ENCODE measurements around the gene OLFML2B.

The OLFML2B gene

GRCh38 chr1:161998811-161999210 lies 24.9 kb downstream of the OLFML2B start:
- H3K36me3 ChIP-seq (ENCODE audit: control insufficient read depth, low read length): no peaks in the 10 kb centered on the region
- no peaks in the 10 kb centered on the region for H3K4me1 ChIP-seq (ENCODE audit: control insufficient read depth, low read length)
- H3K4me2 ChIP-seq (ENCODE audit: low read length): no peak overlapping the region
- no peaks in the 10 kb centered on the region for H3F3A ChIP-seq (ENCODE audit: control insufficient read depth, insufficient read depth)
- no peaks in the 10 kb centered on the region for H3K9me2 ChIP-seq (replicated peaks; ENCODE audit: control insufficient read depth, low read length)
- H4K20me1 ChIP-seq (ENCODE audit: control insufficient read depth, insufficient read depth, low read depth, low read length): no peaks in the 10 kb centered on the region
- no peak overlapping the region for H3K27ac ChIP-seq (ENCODE audit: low read depth, low read length)
- no peaks in the 10 kb centered on the region for H3K79me2 ChIP-seq (ENCODE audit: control insufficient read depth, low read length)
- H3K27me3 ChIP-seq (ENCODE audit: control insufficient read depth, low read length): peaks cover 2% of the 10 kb centered on the region; the same call in 1 of the 2 replicates
- H3K9me3 ChIP-seq (ENCODE audit: control insufficient read depth, insufficient read depth, low read length): no peaks in the 10 kb centered on the region
- TF ChIP-seq, protein P1, sequence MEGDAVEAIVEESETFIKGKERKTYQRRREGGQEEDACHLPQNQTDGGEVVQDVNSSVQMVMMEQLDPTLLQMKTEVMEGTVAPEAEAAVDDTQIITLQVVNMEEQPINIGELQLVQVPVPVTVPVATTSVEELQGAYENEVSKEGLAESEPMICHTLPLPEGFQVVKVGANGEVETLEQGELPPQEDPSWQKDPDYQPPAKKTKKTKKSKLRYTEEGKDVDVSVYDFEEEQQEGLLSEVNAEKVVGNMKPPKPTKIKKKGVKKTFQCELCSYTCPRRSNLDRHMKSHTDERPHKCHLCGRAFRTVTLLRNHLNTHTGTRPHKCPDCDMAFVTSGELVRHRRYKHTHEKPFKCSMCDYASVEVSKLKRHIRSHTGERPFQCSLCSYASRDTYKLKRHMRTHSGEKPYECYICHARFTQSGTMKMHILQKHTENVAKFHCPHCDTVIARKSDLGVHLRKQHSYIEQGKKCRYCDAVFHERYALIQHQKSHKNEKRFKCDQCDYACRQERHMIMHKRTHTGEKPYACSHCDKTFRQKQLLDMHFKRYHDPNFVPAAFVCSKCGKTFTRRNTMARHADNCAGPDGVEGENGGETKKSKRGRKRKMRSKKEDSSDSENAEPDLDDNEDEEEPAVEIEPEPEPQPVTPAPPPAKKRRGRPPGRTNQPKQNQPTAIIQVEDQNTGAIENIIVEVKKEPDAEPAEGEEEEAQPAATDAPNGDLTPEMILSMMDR (IDR thresholded peaks at IDR 0.05; ENCODE audit: low read depth, low read length, poor library complexity, severe bottlenecking): no peak
- TF ChIP-seq EZH2phosphoT487 (IDR thresholded peaks at IDR 0.05; ENCODE audit: borderline replicate concordance, low read length): no peak
- H3K4me3 ChIP-seq (ENCODE audit: low read length): no peak overlapping the region

GRCh38 chr1:161997152-161997551 lies 26.5 kb downstream of the OLFML2B start:
- no peak overlapping the region for H3K4me3 ChIP-seq (ENCODE audit: low read length)
- no peaks in the 10 kb centered on the region for H3F3A ChIP-seq (ENCODE audit: control insufficient read depth, insufficient read depth)
- H3K4me2 ChIP-seq (ENCODE audit: low read length): no peak overlapping the region
- H3K79me2 ChIP-seq (ENCODE audit: control insufficient read depth, low read length): no peaks in the 10 kb centered on the region
- H4K20me1 ChIP-seq (ENCODE audit: control insufficient read depth, insufficient read depth, low read depth, low read length): no peaks in the 10 kb centered on the region
- TF ChIP-seq, protein P1 (IDR thresholded peaks at IDR 0.05; ENCODE audit: low read depth, low read length, poor library complexity, severe bottlenecking): no peak
- no peaks in the 10 kb centered on the region for H3K27me3 ChIP-seq (ENCODE audit: control insufficient read depth, low read length)
- H3K36me3 ChIP-seq (ENCODE audit: control insufficient read depth, low read length): no peaks in the 10 kb centered on the region
- no peaks in the 10 kb centered on the region for H3K9me3 ChIP-seq (ENCODE audit: control insufficient read depth, insufficient read depth, low read length)
- H3K9me2 ChIP-seq (replicated peaks; ENCODE audit: control insufficient read depth, low read length): no peaks in the 10 kb centered on the region
- H3K27ac ChIP-seq (ENCODE audit: low read depth, low read length): no peak overlapping the region
- H3K4me1 ChIP-seq (ENCODE audit: control insufficient read depth, low read length): no peaks in the 10 kb centered on the region

DNA sequence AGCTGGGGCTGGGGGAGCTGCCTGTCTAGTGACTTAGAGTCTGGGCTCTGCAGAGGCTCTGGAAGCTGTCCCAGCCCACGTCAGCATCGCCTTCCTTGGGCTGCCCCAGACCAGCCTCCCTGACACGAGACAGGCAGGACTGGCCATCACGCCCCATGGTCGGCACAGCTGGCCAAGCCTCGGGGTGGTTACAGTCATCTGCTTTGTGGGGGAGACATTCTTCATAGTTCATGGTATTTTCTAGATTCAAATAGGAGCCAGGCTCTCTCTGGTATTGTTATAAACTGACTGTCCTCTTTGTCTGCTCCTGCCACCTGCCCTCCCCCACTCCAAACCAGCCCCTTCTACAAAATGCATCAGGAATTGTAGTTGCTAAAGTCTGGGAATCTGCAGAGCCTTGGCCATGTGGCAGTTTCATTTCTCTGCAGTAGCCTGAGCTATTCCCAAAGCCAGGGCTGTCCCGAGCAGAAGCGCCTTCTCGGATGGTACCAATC lies 29.4 kb downstream of the OLFML2B start:
- H3K9me2 ChIP-seq (replicated peaks; ENCODE audit: control insufficient read depth, low read length): no peaks in the 10 kb centered on the region
- TF ChIP-seq, protein P1 (IDR thresholded peaks at IDR 0.05; ENCODE audit: low read depth, low read length, poor library complexity, severe bottlenecking): no peak
- TF ChIP-seq EZH2phosphoT487 (IDR thresholded peaks at IDR 0.05; ENCODE audit: borderline replicate concordance, low read length): no peak
- H3F3A ChIP-seq (ENCODE audit: control insufficient read depth, insufficient read depth): no peaks in the 10 kb centered on the region
- no peak overlapping the region for H3K4me3 ChIP-seq (ENCODE audit: low read length)
- no peak overlapping the region for H3K27ac ChIP-seq (ENCODE audit: low read depth, low read length)
- no peak overlapping the region for H3K4me2 ChIP-seq (ENCODE audit: low read length)
- H3K36me3 ChIP-seq (ENCODE audit: control insufficient read depth, low read length): no peaks in the 10 kb centered on the region
- H3K27me3 ChIP-seq (ENCODE audit: control insufficient read depth, low read length): peaks cover 4% of the 10 kb centered on the region; the same call in 1 of the 2 replicates
- H3K4me1 ChIP-seq (ENCODE audit: control insufficient read depth, low read length): no peaks in the 10 kb centered on the region
- H3K9me3 ChIP-seq (ENCODE audit: control insufficient read depth, insufficient read depth, low read length): no peaks in the 10 kb centered on the region
- no peaks in the 10 kb centered on the region for H4K20me1 ChIP-seq (ENCODE audit: control insufficient read depth, insufficient read depth, low read depth, low read length)
- no peaks in the 10 kb centered on the region for H3K79me2 ChIP-seq (ENCODE audit: control insufficient read depth, low read length)
